Gastrocnemius medialis (tissue), 4 donors: ENCODE data around the gene SPN.

Experiments
- POLR2A ChIP-seq, 2 donors: fragments of 450-650 bp; IDR thresholded peaks; one replicate each; pipeline ENCODE4 v1.6.1; 2017; ENCODE audit warnings: antibody characterized with exemption in 2 of 2, mild to moderate bottlenecking in 2 of 2, moderate library complexity in 2 of 2
- TF ChIP-seq, protein P1 (sequence below), 5 experiments: fragments of 450-650 bp in 3 of 5; fragments of 200-600 bp in 2 of 5; sonication (generic) in 2 of 5; IDR thresholded peaks in 4 of 5; conservative IDR thresholded peaks in 1 of 5; 1 replicate in 4 of 5; 2 replicates in 1 of 5; pipeline ENCODE4 v1.5.1; 2016 to 2019; ENCODE audit warnings: antibody characterized with exemption in 5 of 5, mild to moderate bottlenecking in 3 of 5, moderate library complexity in 3 of 5

DNA sequence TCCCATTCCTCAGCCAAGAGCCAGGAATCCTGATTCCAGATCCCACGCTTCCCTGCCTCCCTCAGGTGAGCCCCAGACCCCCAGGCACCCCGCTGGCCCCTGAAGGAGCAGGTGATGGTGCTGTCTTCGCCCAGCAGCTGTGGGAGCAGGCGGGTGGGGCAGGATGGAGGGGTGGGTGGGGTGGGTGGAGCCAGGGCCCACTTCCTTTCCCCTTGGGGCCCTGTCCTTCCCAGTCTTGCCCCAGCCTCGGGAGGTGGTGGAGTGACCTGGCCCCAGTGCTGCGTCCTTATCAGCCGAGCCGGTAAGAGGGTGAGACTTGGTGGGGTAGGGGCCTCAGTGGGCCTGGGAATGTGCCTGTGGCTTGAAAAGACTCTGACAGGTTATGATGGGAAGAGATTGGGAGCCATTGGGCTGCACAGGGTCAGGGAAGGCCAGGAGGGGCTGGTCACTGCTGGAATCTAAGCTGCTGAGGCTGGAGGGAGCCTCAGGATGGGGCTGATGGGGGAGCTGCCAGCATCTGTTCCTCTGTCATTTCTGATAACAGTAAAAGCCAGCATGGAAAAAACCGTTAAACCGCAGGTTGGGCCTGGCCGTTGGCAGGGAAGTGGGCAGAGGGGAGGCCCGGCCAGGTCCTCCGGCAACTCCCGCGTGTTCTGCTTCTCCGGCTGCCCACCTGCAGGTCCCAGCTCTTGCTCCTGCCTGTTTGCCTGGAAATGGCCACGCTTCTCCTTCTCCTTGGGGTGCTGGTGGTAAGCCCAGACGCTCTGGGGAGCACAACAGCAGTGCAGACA is at the start of gene SPN:
- TF ChIP-seq, protein P1, sequence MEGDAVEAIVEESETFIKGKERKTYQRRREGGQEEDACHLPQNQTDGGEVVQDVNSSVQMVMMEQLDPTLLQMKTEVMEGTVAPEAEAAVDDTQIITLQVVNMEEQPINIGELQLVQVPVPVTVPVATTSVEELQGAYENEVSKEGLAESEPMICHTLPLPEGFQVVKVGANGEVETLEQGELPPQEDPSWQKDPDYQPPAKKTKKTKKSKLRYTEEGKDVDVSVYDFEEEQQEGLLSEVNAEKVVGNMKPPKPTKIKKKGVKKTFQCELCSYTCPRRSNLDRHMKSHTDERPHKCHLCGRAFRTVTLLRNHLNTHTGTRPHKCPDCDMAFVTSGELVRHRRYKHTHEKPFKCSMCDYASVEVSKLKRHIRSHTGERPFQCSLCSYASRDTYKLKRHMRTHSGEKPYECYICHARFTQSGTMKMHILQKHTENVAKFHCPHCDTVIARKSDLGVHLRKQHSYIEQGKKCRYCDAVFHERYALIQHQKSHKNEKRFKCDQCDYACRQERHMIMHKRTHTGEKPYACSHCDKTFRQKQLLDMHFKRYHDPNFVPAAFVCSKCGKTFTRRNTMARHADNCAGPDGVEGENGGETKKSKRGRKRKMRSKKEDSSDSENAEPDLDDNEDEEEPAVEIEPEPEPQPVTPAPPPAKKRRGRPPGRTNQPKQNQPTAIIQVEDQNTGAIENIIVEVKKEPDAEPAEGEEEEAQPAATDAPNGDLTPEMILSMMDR (IDR thresholded peaks at IDR 0.05 in 4 of 5, conservative IDR thresholded peaks at IDR 0.05 in 1 of 5), result no peak
- TF ChIP-seq POLR2A (IDR thresholded peaks at IDR 0.05), result no peak
